Prostate gland (tissue), 2 donors: Measurements from ENCODE around the gene SLC2A2. TPM values are rescaled to one million over a fixed set of nuclear protein-coding genes. Genes with fewer than 3 reads are reported as not detected.

Source experiments
- DNase-seq: peaks from one replicate; pipeline ENCODE4 v3.0.0-alpha.2; 2019; ENCODE audit warnings: low spot score
- H3K27ac ChIP-seq, 2 donors: fragments of 200-600 bp; sonication (generic); 2 replicates each; pipeline ENCODE4 v1.5.1; 2017 to 2019
- H3K27me3 ChIP-seq: fragments of 200-600 bp; sonication (generic); replicated peaks from 2 replicates; pipeline ENCODE4 v1.5.1; 2019; ENCODE audit not compliant: insufficient read depth
- H3K36me3 ChIP-seq, 2 donors: fragments of 200-600 bp; sonication (generic); 1 replicate in 1 of 2; 2 replicates in 1 of 2; pipeline versions ENCODE4 v1.5.1 to v1.8.1; 2017 to 2019
- H3K4me1 ChIP-seq: fragments of 200-600 bp; sonication (generic); replicated peaks from 2 replicates; pipeline ENCODE4 v1.5.1; 2019
- H3K4me3 ChIP-seq, 2 donors: fragments of 200-600 bp; sonication (generic); 2 replicates each; pipeline ENCODE4 v1.5.1; 2017 to 2019
- H3K9me3 ChIP-seq: fragments of 200-600 bp; sonication (generic); 2 replicates; pipeline ENCODE4 v1.5.1; 2017
- POLR2A ChIP-seq: fragments of 450-650 bp; IDR thresholded peaks from one replicate; pipeline ENCODE4 v1.6.1; 2016; ENCODE audit warnings: antibody characterized with exemption, mild to moderate bottlenecking
- POLR2AphosphoS5 ChIP-seq: sonication (generic); formaldehyde crosslinking; IDR thresholded peaks from one replicate; pipeline ENCODE4 v1.6.1; 2017; ENCODE audit warnings: antibody characterized with exemption
- WGBS: methylation state at CpG from one replicate; pipeline ENCODE4 v1.1.5; 2018; 5-methylcytosine and 5-hydroxymethylcytosine counted together
- intact Hi-C: fragments of 100-400 bp; cut with DNase I; formaldehyde crosslinking; loops from one replicate; pipeline ENCODE4 v1.14.2; 2022
- total RNA-seq, 2 donors: library from RNA; depleted of rRNA; stranded (reverse); fragments of >200 nt; gene quantifications; one replicate each; pipeline ENCODE4 v1.1.0, GENCODE V29; 2016
- TF ChIP-seq, protein P1 (sequence below), 4 experiments: fragments of 200-600 bp in 2 of 4; fragments of 450-650 bp in 2 of 4; sonication (generic) in 2 of 4; IDR thresholded peaks; 1 replicate in 3 of 4; 2 replicates in 1 of 4; pipeline ENCODE4 v1.5.1; 2016 to 2019; ENCODE audit warnings: antibody characterized with exemption in 4 of 4, mild to moderate bottlenecking in 2 of 4, moderate library complexity in 2 of 4

The SLC2A2 gene
- total RNA-seq, 2 donors from 2014 or later, result not detected

GRCh38 chr3:171007316-171007715, 19.2 kb downstream of the SLC2A2 start:
- H3K4me1 ChIP-seq, result no peaks in the 10 kb centered on the region
- H3K27ac ChIP-seq, result no peak overlapping the region
- no peaks in the 10 kb centered on the region for H3K9me3 ChIP-seq
- no peaks in the 10 kb centered on the region for H3K36me3 ChIP-seq
- H3K27me3 ChIP-seq, result no peaks in the 10 kb centered on the region
- H3K4me3 ChIP-seq, result no peak overlapping the region
- DNase-seq, result no peak
- TF ChIP-seq, protein P1, sequence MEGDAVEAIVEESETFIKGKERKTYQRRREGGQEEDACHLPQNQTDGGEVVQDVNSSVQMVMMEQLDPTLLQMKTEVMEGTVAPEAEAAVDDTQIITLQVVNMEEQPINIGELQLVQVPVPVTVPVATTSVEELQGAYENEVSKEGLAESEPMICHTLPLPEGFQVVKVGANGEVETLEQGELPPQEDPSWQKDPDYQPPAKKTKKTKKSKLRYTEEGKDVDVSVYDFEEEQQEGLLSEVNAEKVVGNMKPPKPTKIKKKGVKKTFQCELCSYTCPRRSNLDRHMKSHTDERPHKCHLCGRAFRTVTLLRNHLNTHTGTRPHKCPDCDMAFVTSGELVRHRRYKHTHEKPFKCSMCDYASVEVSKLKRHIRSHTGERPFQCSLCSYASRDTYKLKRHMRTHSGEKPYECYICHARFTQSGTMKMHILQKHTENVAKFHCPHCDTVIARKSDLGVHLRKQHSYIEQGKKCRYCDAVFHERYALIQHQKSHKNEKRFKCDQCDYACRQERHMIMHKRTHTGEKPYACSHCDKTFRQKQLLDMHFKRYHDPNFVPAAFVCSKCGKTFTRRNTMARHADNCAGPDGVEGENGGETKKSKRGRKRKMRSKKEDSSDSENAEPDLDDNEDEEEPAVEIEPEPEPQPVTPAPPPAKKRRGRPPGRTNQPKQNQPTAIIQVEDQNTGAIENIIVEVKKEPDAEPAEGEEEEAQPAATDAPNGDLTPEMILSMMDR (IDR thresholded peaks at IDR 0.05), result no peak
- TF ChIP-seq POLR2A, result no peak
- intact Hi-C loops, result no loop called here

GRCh38 chr3:171005648-171006047, 20.9 kb downstream of the SLC2A2 start:
- intact Hi-C loops, result no loop called here
- H3K4me1 ChIP-seq, result no peaks in the 10 kb centered on the region
- no peaks in the 10 kb centered on the region for H3K36me3 ChIP-seq
- TF ChIP-seq POLR2AphosphoS5, result no peak
- TF ChIP-seq POLR2A, result no peak
- TF ChIP-seq, protein P1 (IDR thresholded peaks at IDR 0.05), result no peak
- no peak for DNase-seq
- 78% methylated on average over 4 of the region's 4 CpGs for WGBS
- H3K27me3 ChIP-seq, result no peaks in the 10 kb centered on the region
- no peak overlapping the region for H3K27ac ChIP-seq
- no peaks in the 10 kb centered on the region for H3K9me3 ChIP-seq
- no peak overlapping the region for H3K4me3 ChIP-seq

GRCh38 chr3:171001957-171002694, 24.4 kb downstream of the SLC2A2 start:
- Histone ChIP-seq H3K27ac (no peak overlapping the region), H3K9me3 (no peaks in the 10 kb centered on the region), H3K4me3 (no peak overlapping the region), H3K27me3 (no peaks in the 10 kb centered on the region), H3K36me3 (no peaks in the 10 kb centered on the region), H3K4me1 (no peaks in the 10 kb centered on the region)
- intact Hi-C loops, result no loop called here
- 63% methylated on average over 5 of the region's 5 CpGs for WGBS
- no peak for DNase-seq
- TF ChIP-seq POLR2A (no peak), POLR2AphosphoS5 (no peak)
- TF ChIP-seq, protein P1 (IDR thresholded peaks at IDR 0.05), result no peak

- 95% methylated on average over 1 of the region's 1 CpG for WGBS
- Histone ChIP-seq H3K36me3 (no peaks in the 10 kb centered on the region), H3K4me1 (no peaks in the 10 kb centered on the region), H3K4me3 (no peak overlapping the region), H3K9me3 (no peaks in the 10 kb centered on the region), H3K27ac (no peak overlapping the region), H3K27me3 (no peaks in the 10 kb centered on the region)
- DNase-seq, result no peak
- TF ChIP-seq POLR2A, result no peak
- TF ChIP-seq POLR2AphosphoS5, result no peak
- TF ChIP-seq, protein P1 (IDR thresholded peaks at IDR 0.05), result no peak
- intact Hi-C loops, result no loop called here
Measured at GRCh38 chr3:171001250-171001893, 25.1 kb downstream of the SLC2A2 start.

- Histone ChIP-seq H3K9me3 (no peaks in the 10 kb centered on the region), H3K36me3 (no peaks in the 10 kb centered on the region), H3K27ac (no peak overlapping the region), H3K27me3 (no peaks in the 10 kb centered on the region), H3K4me1 (no peaks in the 10 kb centered on the region), H3K4me3 (no peak overlapping the region)
- no peak for TF ChIP-seq POLR2A
- TF ChIP-seq, protein P1 (IDR thresholded peaks at IDR 0.05), result no peak
- TF ChIP-seq POLR2AphosphoS5, result no peak
- WGBS, result 75% methylated on average over 4 of the region's 4 CpGs
- intact Hi-C loops, result no loop called here
- no peak for DNase-seq
Measured at GRCh38 chr3:171000281-171000680, 26.2 kb downstream of the SLC2A2 start.
